HEK293 (cell line): Measurements from ENCODE around the gene NKPD1.

Experiments
- GLI4 ChIP-seq: fragments of 450-650 bp; formaldehyde crosslinking; IDR thresholded peaks from 2 replicates; pipeline ENCODE4 v1.5.1; 2016; ENCODE audit warnings: missing biosample characterization, missing genetic modification characterization
- KLF9 ChIP-seq: fragments of 450-650 bp; formaldehyde crosslinking; IDR thresholded peaks from 2 replicates; pipeline ENCODE4 v1.5.1; 2016; ENCODE audit warnings: missing biosample characterization, missing genetic modification characterization, low read depth
- MEIS1 ChIP-seq: sonication (generic); formaldehyde crosslinking; IDR thresholded peaks from 2 replicates; pipeline ENCODE4 v1.8.1; 2022; ENCODE audit warnings: missing genetic modification reagents, mild to moderate bottlenecking, borderline replicate concordance
- REST ChIP-seq: fragments of 450-650 bp; formaldehyde crosslinking; IDR thresholded peaks from 2 replicates; pipeline ENCODE4 v1.5.1; 2016; ENCODE audit warnings: missing biosample characterization, missing genetic modification characterization
- SCRT2 ChIP-seq: fragments of 450-650 bp; formaldehyde crosslinking; IDR thresholded peaks from 2 replicates; pipeline ENCODE4 v1.5.1; 2016; ENCODE audit warnings: missing biosample characterization, missing genetic modification characterization
- SP2 ChIP-seq: fragments of 450-650 bp; formaldehyde crosslinking; IDR thresholded peaks from 2 replicates; pipeline ENCODE4 v1.5.1; 2016; ENCODE audit warnings: missing biosample characterization, missing genetic modification characterization
- TRIM28 ChIP-seq: IDR thresholded peaks from 2 replicates; pipeline ENCODE4 v1.6.1; 2011; ENCODE audit warnings: low read length, control low read depth, borderline replicate concordance
- TSHZ1 ChIP-seq: fragments of 450-650 bp; formaldehyde crosslinking; IDR thresholded peaks from 2 replicates; pipeline ENCODE4 v1.5.1; 2016; ENCODE audit warnings: missing biosample characterization, missing genetic modification characterization, borderline replicate concordance
- ZNF274 ChIP-seq, 2 experiments: fragments of 200-500 bp in 1 of 2; fragments of 450-650 bp in 1 of 2; sonication (Bioruptor generic) in 1 of 2; formaldehyde crosslinking in 1 of 2; IDR thresholded peaks; 2 replicates each; pipeline versions ENCODE4 v1.5.1 to v1.6.1; 2014 to 2016; ENCODE audit warnings: borderline replicate concordance in 1 of 2, inconsistent platforms in 1 of 2, low read length in 1 of 2, missing biosample characterization in 1 of 2, missing genetic modification characterization in 1 of 2
- ZNF501 ChIP-seq: fragments of 450-650 bp; formaldehyde crosslinking; IDR thresholded peaks from 2 replicates; pipeline ENCODE4 v1.5.1; 2016; ENCODE audit warnings: missing biosample characterization, missing genetic modification characterization
- ZNF670 ChIP-seq: fragments of 450-650 bp; formaldehyde crosslinking; IDR thresholded peaks from 2 replicates; pipeline ENCODE4 v1.5.1; 2016; ENCODE audit warnings: missing biosample characterization, missing genetic modification characterization, low read depth
- ZSCAN16 ChIP-seq: fragments of 450-650 bp; formaldehyde crosslinking; IDR thresholded peaks from 2 replicates; pipeline ENCODE4 v1.5.1; 2016; ENCODE audit warnings: missing biosample characterization, missing genetic modification characterization
- TF ChIP-seq, protein P1 (sequence below): fragments of 450-650 bp; formaldehyde crosslinking; IDR thresholded peaks from 2 replicates; pipeline ENCODE4 v1.5.1; 2016; ENCODE audit warnings: missing biosample characterization, missing genetic modification characterization

DNA sequence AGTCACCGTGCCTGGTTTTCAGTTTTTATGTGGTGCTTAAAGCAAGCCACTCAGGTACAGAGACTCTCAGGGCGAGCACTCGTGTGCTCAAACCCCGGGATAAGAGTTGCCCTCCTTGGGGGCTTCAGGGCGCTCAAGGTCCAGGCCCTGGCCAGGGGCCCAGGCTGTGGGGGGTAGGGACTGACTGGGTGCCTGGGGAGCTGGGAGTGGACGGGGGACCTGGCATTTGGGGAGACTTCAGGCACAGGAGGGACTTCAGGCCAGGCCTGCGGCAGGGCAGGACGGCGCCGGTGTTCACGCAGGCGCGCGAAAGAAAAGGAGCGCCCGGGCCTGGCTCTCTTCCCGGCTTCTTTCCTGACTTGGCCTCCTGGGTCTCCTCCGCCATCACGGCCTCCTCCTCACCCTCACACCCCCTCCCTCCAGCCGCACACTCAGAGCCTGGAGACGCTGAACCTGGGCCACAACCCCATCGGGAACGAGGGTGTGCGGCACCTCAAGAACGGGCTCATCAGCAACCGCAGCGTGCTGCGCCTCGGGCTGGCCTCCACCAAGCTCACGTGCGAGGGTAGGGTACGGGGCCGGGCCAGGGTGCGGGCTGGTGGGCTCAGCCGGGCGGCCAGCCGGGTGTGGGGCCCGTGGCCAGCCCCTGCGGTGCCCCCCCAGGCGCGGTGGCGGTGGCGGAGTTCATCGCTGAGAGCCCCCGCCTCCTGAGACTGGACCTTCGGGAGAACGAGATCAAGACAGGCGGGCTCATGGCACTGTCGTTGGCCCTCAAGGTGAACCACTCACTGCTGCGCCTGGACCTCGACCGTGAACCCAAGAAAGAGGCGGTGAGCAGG is 16.1 kb downstream of the NKPD1 start:
- TF ChIP-seq, protein P1, sequence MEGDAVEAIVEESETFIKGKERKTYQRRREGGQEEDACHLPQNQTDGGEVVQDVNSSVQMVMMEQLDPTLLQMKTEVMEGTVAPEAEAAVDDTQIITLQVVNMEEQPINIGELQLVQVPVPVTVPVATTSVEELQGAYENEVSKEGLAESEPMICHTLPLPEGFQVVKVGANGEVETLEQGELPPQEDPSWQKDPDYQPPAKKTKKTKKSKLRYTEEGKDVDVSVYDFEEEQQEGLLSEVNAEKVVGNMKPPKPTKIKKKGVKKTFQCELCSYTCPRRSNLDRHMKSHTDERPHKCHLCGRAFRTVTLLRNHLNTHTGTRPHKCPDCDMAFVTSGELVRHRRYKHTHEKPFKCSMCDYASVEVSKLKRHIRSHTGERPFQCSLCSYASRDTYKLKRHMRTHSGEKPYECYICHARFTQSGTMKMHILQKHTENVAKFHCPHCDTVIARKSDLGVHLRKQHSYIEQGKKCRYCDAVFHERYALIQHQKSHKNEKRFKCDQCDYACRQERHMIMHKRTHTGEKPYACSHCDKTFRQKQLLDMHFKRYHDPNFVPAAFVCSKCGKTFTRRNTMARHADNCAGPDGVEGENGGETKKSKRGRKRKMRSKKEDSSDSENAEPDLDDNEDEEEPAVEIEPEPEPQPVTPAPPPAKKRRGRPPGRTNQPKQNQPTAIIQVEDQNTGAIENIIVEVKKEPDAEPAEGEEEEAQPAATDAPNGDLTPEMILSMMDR, result no peak
- TF ChIP-seq SP2 (tag by site-specific recombination) (no peak), TRIM28 (no peak), GLI4 (no peak), ZSCAN16 (tag by site-specific recombination) (no peak), ZNF274 (IDR thresholded peaks at IDR 0.05; ENCODE audit: low read length) (no peak), ZNF274 (tag by site-specific recombination; IDR thresholded peaks at IDR 0.05; ENCODE audit: borderline replicate concordance) (no peak), ZNF670 (tag by site-specific recombination) (no peak), REST (tag by site-specific recombination) (no peak), MEIS1 (CRISPR knock-in tag) (no peak), KLF9 (tag by site-specific recombination) (no peak), TSHZ1 (tag by site-specific recombination) (no peak), SCRT2 (no peak), ZNF501 (tag by site-specific recombination) (no peak)
